Naive thymus-derived CD4-positive, alpha-beta T cell (primary cell): ENCODE data around the gene SGSM2. TPM values are rescaled to one million over a fixed set of nuclear protein-coding genes. Genes with fewer than 3 reads are reported as not detected.

ENCODE experiments used
- ATAC-seq: fragments of 150-1000 bp; cut with Tn5 transposase; 2 replicates; pipeline ENCODE4 v1.10.0; 2021; ENCODE audit warnings: mild to moderate bottlenecking, moderate library complexity
- CTCF ChIA-PET: fragments of 350-600 bp; sonication (Branson Sonifier 250); formaldehyde crosslinking; loops from one replicate; lab custom pipeline; 2021; ENCODE audit warnings: antibody characterized with exemption; lab: Charles Lee
- POLR2A ChIA-PET: fragments of 350-600 bp; sonication (Branson Sonifier 250); formaldehyde crosslinking; loops from one replicate; lab custom pipeline; 2021; ENCODE audit warnings: antibody characterized with exemption, inconsistent platforms; lab: Charles Lee
- DNase-seq, 9 donors: peaks; one replicate each; pipeline versions ENCODE4 v3.0.0 to v3.0.0-alpha.2; 2020 to 2022; ENCODE audit warnings: mixed read lengths in 1 of 9
- H3K27ac ChIP-seq: one replicate; pipeline ENCODE4 v1.7.0; 2013; ENCODE audit warnings: mild to moderate bottlenecking, low read depth, low read length, moderate library complexity
- H3K27me3 ChIP-seq, 2 donors: one replicate each; pipeline ENCODE4 v1.7.0; 2013; ENCODE audit warnings: low read length in 2 of 2, mild to moderate bottlenecking in 2 of 2, moderate library complexity in 2 of 2; ENCODE audit not compliant: control insufficient read depth in 2 of 2, insufficient read depth in 2 of 2
- H3K36me3 ChIP-seq, 3 experiments: 1 replicate in 2 of 3; 2 replicates in 1 of 3; pipeline ENCODE4 v1.7.0; 2013; ENCODE audit warnings: low read length in 3 of 3, mild to moderate bottlenecking in 3 of 3, moderate library complexity in 1 of 3; ENCODE audit not compliant: insufficient read depth in 3 of 3, control insufficient read depth in 2 of 3
- H3K4me1 ChIP-seq, 2 donors: one replicate each; pipeline ENCODE4 v1.7.0; 2013; ENCODE audit warnings: low read length in 2 of 2, mild to moderate bottlenecking in 2 of 2, moderate library complexity in 1 of 2; ENCODE audit not compliant: control insufficient read depth in 2 of 2, insufficient read depth in 2 of 2
- H3K4me3 ChIP-seq: 2 replicates; pipeline ENCODE4 v1.7.0; 2013; ENCODE audit warnings: mild to moderate bottlenecking, low read length
- H3K9me3 ChIP-seq, 3 experiments: 1 replicate in 2 of 3; 2 replicates in 1 of 3; pipeline ENCODE4 v1.7.0; 2013; ENCODE audit warnings: low read length in 3 of 3; ENCODE audit not compliant: control insufficient read depth in 2 of 3
- H3K27ac Mint-ChIP-seq, 9 donors: one replicate each; pipeline ENCODE4 v1.8.0; 2020 to 2022; ENCODE audit warnings: mixed read lengths in 9 of 9, mild to moderate bottlenecking in 8 of 9, moderate library complexity in 5 of 9, inconsistent platforms in 2 of 9
- H3K27me3 Mint-ChIP-seq, 5 donors: one replicate each; pipeline ENCODE4 v1.8.0; 2021 to 2022; ENCODE audit warnings: mixed read lengths in 5 of 5, mild to moderate bottlenecking in 1 of 5
- H3K36me3 Mint-ChIP-seq, 5 donors: one replicate each; pipeline ENCODE4 v1.8.0; 2020 to 2022; ENCODE audit warnings: mixed read lengths in 5 of 5, mild to moderate bottlenecking in 3 of 5, inconsistent platforms in 1 of 5
- H3K4me1 Mint-ChIP-seq, 7 donors: one replicate each; pipeline ENCODE4 v1.8.0; 2020 to 2022; ENCODE audit warnings: mixed read lengths in 7 of 7, mild to moderate bottlenecking in 3 of 7, inconsistent platforms in 1 of 7
- H3K4me3 Mint-ChIP-seq, 10 donors: one replicate each; pipeline ENCODE4 v1.8.0; 2020 to 2022; ENCODE audit warnings: mild to moderate bottlenecking in 10 of 10, mixed read lengths in 10 of 10, moderate library complexity in 6 of 10, inconsistent platforms in 2 of 10
- H3K9me3 Mint-ChIP-seq, 11 donors: one replicate each; pipeline ENCODE4 v1.8.0; 2020 to 2022; ENCODE audit warnings: mixed read lengths in 11 of 11, mild to moderate bottlenecking in 4 of 11, inconsistent platforms in 1 of 11, moderate library complexity in 1 of 11
- intact Hi-C, 2 donors: fragments of 100-400 bp; cut with micrococcal nuclease; formaldehyde crosslinking; loops; one replicate each; pipeline ENCODE4 v1.15.1; 2023
- polyA plus RNA-seq, 2 donors: library from polyadenylated mRNA; unstranded; fragments of 300-500 nt; fragmentation: Illumina TruSeq; gene quantifications; one replicate each; pipeline ENCODE4 v1.2.3, GENCODE V29; 2021
- total RNA-seq, 6 experiments: library from RNA in 5 of 6; stranded (reverse) in 5 of 6; gene quantifications; 1 replicate in 5 of 6; 2 replicates in 1 of 6; pipeline ENCODE4 v1.2.3 and lab custom pipeline; 2021 to 2026

SGSM2 gene
- total and polyA plus RNA-seq, 7 experiments from 2014 or later, result 9.4 to 151 (median 118) TPM

DNA sequence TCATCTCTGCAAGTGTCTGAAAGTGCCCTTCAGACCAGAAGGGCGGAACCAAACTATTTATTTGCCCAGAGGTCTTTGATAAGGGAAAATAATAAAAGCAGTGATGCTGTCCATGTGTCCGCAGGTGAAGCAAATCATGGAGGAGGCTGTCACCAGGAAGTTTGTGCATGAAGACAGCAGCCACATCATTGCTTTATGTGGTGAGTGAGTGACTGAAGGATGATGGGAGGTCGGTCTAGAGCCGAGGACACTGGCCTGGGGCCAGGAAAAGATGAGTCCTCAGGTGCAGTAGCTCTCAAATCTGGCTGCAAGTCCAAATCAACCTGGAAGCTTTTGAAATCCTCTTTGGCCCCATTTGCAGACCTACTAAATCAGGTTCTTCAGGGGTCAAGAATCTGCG lies 6.1 kb downstream of the SGSM2 start:
- Mint-ChIP-seq H3K27ac (peak overlapping the region in 1 of 9 donors; percentile 63), H3K4me1 (peaks cover 7 to 26% (median 17%) of the 10 kb centered on the region in 7 donors), H3K9me3 (no peaks in the 10 kb centered on the region), H3K27me3 (no peaks in the 10 kb centered on the region), H3K4me3 (no peak overlapping the region), H3K36me3 (peaks cover 0 to 16% (median 7%) of the 10 kb centered on the region in 5 donors)
- Histone ChIP-seq H3K27me3 (no peaks in the 10 kb centered on the region), H3K27ac (no peak overlapping the region), H3K36me3 (peaks cover 0 to 36% (median 4%) of the 10 kb centered on the region in 3 experiments), H3K4me3 (no peak overlapping the region), H3K9me3 (no peaks in the 10 kb centered on the region), H3K4me1 (peaks cover 0 to under 1% of the 10 kb centered on the region in 2 donors)
- ChIA-PET CTCF (no interaction called here), POLR2A (interaction anchor here (1.0 kb wide), 1 partner anchor 12 kb away, joined by 4 read pairs; no protein-coding TSS in a partner anchor)
- no peak for DNase-seq
- ATAC-seq, result peak; percentile 32
- intact Hi-C loops, result no loop called here

- Histone ChIP-seq H3K4me3 (no peak overlapping the region), H3K9me3 (no peaks in the 10 kb centered on the region), H3K27me3 (no peaks in the 10 kb centered on the region), H3K36me3 (peaks cover 0 to 36% (median 4%) of the 10 kb centered on the region in 3 experiments), H3K4me1 (no peaks in the 10 kb centered on the region), H3K27ac (no peak overlapping the region)
- intact Hi-C loops, result no loop called here
- H3K4me1 Mint-ChIP-seq, result peaks cover 3 to 18% (median 12%) of the 10 kb centered on the region in 7 donors
- ChIA-PET CTCF (no interaction called here), POLR2A (no interaction called here)
- peaks cover 0 to 16% (median 7%) of the 10 kb centered on the region in 5 donors for H3K36me3 Mint-ChIP-seq
- no peaks in the 10 kb centered on the region for H3K27me3 Mint-ChIP-seq
- DNase-seq (no peak), ATAC-seq (no peak)
- no peak overlapping the region for H3K4me3 Mint-ChIP-seq
- H3K27ac Mint-ChIP-seq, result no peak overlapping the region
- H3K9me3 Mint-ChIP-seq, result no peaks in the 10 kb centered on the region
Measured at GRCh38 chr17:2344528-2344927, 7.2 kb downstream of the SGSM2 start.

- Mint-ChIP-seq H3K4me3 (no peak overlapping the region), H3K4me1 (peaks cover 3 to 13% (median 8%) of the 10 kb centered on the region in 7 donors), H3K27me3 (no peaks in the 10 kb centered on the region), H3K36me3 (peaks cover 0 to 16% (median 7%) of the 10 kb centered on the region in 5 donors), H3K9me3 (peaks cover 0 to 2% (median 0%) of the 10 kb centered on the region in 11 donors), H3K27ac (no peak overlapping the region)
- no peaks in the 10 kb centered on the region for H3K27me3 ChIP-seq
- peaks cover 0 to 28% (median 4%) of the 10 kb centered on the region in 3 experiments for H3K36me3 ChIP-seq
- DNase-seq (no peak), ATAC-seq (no peak)
- CTCF ChIA-PET, result no interaction called here
- no peak overlapping the region for H3K27ac ChIP-seq
- POLR2A ChIA-PET, result interaction anchor here (2.1 kb wide), 1 partner anchor 9 kb away, joined by 7 read pairs; the partner anchor contains the start of genes SGSM2 and TSR1
- H3K9me3 ChIP-seq, result no peaks in the 10 kb centered on the region
- H3K4me3 ChIP-seq, result no peak overlapping the region
- no peaks in the 10 kb centered on the region for H3K4me1 ChIP-seq
- intact Hi-C loops, result no loop called here
Measured at GRCh38 chr17:2346475-2346874, 9.2 kb downstream of the SGSM2 start.

GRCh38 chr17:2347805-2348685 lies 10.7 kb downstream of the SGSM2 start:
- peaks cover 0 to 2% (median 0%) of the 10 kb centered on the region in 11 donors for H3K9me3 Mint-ChIP-seq
- no peaks in the 10 kb centered on the region for H3K27me3 Mint-ChIP-seq
- no peak for DNase-seq
- POLR2A ChIA-PET, result interaction anchor here (0.7 to 1.4 kb wide), 2 partner anchors 9 to 12 kb away, joined by 3 to 4 read pairs; partner anchors contain the start of gene TSR1
- H3K36me3 Mint-ChIP-seq, result peaks cover 0 to 12% (median 3%) of the 10 kb centered on the region in 5 donors
- no peak overlapping the region for H3K4me3 Mint-ChIP-seq
- Histone ChIP-seq H3K4me3 (no peak overlapping the region), H3K4me1 (peaks cover 0 to 3% of the 10 kb centered on the region in 2 donors), H3K9me3 (no peaks in the 10 kb centered on the region), H3K27ac (no peak overlapping the region), H3K27me3 (no peaks in the 10 kb centered on the region), H3K36me3 (peaks cover 0 to 23% (median 4%) of the 10 kb centered on the region in 3 experiments)
- CTCF ChIA-PET, result interaction anchor here (0.5 to 1.0 kb wide), 2 partner anchors 12 to 86 kb away, joined by 3 to 5 read pairs; partner anchors contain the start of gene TSR1
- H3K27ac Mint-ChIP-seq, result no peak overlapping the region
- intact Hi-C loops, result no loop called here
- peaks cover 5 to 11% (median 9%) of the 10 kb centered on the region in 7 donors for H3K4me1 Mint-ChIP-seq
- no peak for ATAC-seq

- no peak overlapping the region for H3K27ac ChIP-seq
- intact Hi-C loops, result no loop called here
- Mint-ChIP-seq H3K27ac (no peak overlapping the region), H3K36me3 (no peaks in the 10 kb centered on the region), H3K27me3 (no peaks in the 10 kb centered on the region), H3K4me1 (peaks cover 15 to 23% (median 19%) of the 10 kb centered on the region in 7 donors), H3K9me3 (peaks cover 0 to 2% (median 0%) of the 10 kb centered on the region in 11 donors), H3K4me3 (no peak overlapping the region)
- no peak for DNase-seq
- no peaks in the 10 kb centered on the region for H3K27me3 ChIP-seq
- POLR2A ChIA-PET, result interaction anchor here (0.6 to 1.6 kb wide), 2 partner anchors 13 to 328 kb away, joined by 3 to 7 read pairs; no protein-coding TSS in a partner anchor
- H3K4me1 ChIP-seq, result peaks cover 15 to 19% of the 10 kb centered on the region in 2 donors
- H3K36me3 ChIP-seq, result peaks cover 0 to 3% (median 0%) of the 10 kb centered on the region in 3 experiments
- no peak for ATAC-seq
- H3K9me3 ChIP-seq, result no peaks in the 10 kb centered on the region
- H3K4me3 ChIP-seq, result no peak overlapping the region
- CTCF ChIA-PET, result no interaction called here
Measured at GRCh38 chr17:2351269-2351668, 14.0 kb downstream of the SGSM2 start.

DNA sequence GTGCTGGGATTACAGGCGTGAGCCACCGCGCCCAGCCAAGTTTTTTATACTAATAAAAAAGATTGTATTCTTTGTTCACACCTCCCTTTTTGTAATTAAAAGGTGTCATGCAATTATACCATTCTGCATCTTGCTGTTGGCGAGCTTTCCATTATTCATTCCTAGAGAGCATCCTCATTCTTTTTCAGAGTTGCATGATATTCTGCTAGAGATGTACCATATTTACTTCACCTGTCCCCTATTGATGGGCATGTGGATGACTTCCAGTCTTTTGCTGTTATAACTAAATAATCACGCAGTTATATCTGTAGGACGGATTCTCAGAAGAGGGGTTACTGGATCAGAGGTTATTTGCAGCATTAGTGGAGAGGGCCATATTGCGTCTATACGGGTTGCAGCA lies 17.0 kb downstream of the SGSM2 start:
- H3K4me3 Mint-ChIP-seq, result peak overlapping the region in 7 of 10 donors; percentile 2 to 83 (median 75)
- Histone ChIP-seq H3K27me3 (no peaks in the 10 kb centered on the region), H3K36me3 (peaks cover 0 to 6% (median 0%) of the 10 kb centered on the region in 3 experiments), H3K27ac (no peak overlapping the region), H3K4me3 (no peak overlapping the region), H3K4me1 (peaks cover 15 to 19% of the 10 kb centered on the region in 2 donors), H3K9me3 (no peaks in the 10 kb centered on the region)
- H3K27me3 Mint-ChIP-seq, result no peaks in the 10 kb centered on the region
- ChIA-PET POLR2A (interaction anchor here (0.7 to 2.4 kb wide), 4 partner anchors 16 to 705 kb away, joined by 3 to 18 read pairs (median 8); partner anchors contain the start of genes MNT, SGSM2 and TSR1), CTCF (interaction anchor here (0.6 to 2.2 kb wide), 5 partner anchors 10 to 632 kb away, joined by 3 to 18 read pairs (median 5); partner anchors contain the start of gene TSR1)
- peaks cover 0 to 2% (median 0%) of the 10 kb centered on the region in 11 donors for H3K9me3 Mint-ChIP-seq
- H3K4me1 Mint-ChIP-seq, result peaks cover 16 to 23% (median 21%) of the 10 kb centered on the region in 7 donors
- peak overlapping the region; percentile 51 to 97 (median 87) for H3K27ac Mint-ChIP-seq
- H3K36me3 Mint-ChIP-seq, result peaks cover 0 to 4% (median 2%) of the 10 kb centered on the region in 5 donors
- intact Hi-C loops, result no loop called here
- no peak for ATAC-seq
- no peak for DNase-seq
